GM12891 (cell line): ENCODE measurements around the gene PCIF1.

Source experiments
- DNase-seq: peaks from one replicate; pipeline ENCODE4 v3.0.0; 2011; ENCODE audit warnings: low spot score; ENCODE audit not compliant: insufficient read length
- FAIRE-seq: peaks from 2 replicates; lab custom pipeline; 2011; peaks lifted over from hg19 to GRCh38; lab: Jason Lieb, UNC
- PAX5 ChIP-seq: IDR thresholded peaks from 2 replicates; pipeline ENCODE4 v1.6.1; 2011; ENCODE audit warnings: low read length, moderate library complexity, mild to moderate bottlenecking; ENCODE audit not compliant: insufficient read depth, severe bottlenecking
- POLR2A ChIP-seq: IDR thresholded peaks from 2 replicates; pipeline ENCODE4 v1.6.1; 2011; ENCODE audit warnings: low read depth, low read length, control low read depth
- POLR2AphosphoS5 ChIP-seq: IDR thresholded peaks from 2 replicates; pipeline ENCODE4 v1.6.1; 2011; ENCODE audit warnings: low read depth, low read length, control low read depth
- POU2F2 ChIP-seq: IDR thresholded peaks from 2 replicates; pipeline ENCODE4 v1.6.1; 2011; ENCODE audit warnings: low read depth, mild to moderate bottlenecking, control low read depth, low read length, moderate library complexity
- SPI1 ChIP-seq: IDR thresholded peaks from 2 replicates; pipeline ENCODE4 v1.6.1; 2011; ENCODE audit warnings: low read depth, low read length, control low read depth
- TAF1 ChIP-seq: IDR thresholded peaks from 2 replicates; pipeline ENCODE4 v1.6.1; 2011; ENCODE audit warnings: low read depth, low read length, control low read depth

The PCIF1 gene

DNA sequence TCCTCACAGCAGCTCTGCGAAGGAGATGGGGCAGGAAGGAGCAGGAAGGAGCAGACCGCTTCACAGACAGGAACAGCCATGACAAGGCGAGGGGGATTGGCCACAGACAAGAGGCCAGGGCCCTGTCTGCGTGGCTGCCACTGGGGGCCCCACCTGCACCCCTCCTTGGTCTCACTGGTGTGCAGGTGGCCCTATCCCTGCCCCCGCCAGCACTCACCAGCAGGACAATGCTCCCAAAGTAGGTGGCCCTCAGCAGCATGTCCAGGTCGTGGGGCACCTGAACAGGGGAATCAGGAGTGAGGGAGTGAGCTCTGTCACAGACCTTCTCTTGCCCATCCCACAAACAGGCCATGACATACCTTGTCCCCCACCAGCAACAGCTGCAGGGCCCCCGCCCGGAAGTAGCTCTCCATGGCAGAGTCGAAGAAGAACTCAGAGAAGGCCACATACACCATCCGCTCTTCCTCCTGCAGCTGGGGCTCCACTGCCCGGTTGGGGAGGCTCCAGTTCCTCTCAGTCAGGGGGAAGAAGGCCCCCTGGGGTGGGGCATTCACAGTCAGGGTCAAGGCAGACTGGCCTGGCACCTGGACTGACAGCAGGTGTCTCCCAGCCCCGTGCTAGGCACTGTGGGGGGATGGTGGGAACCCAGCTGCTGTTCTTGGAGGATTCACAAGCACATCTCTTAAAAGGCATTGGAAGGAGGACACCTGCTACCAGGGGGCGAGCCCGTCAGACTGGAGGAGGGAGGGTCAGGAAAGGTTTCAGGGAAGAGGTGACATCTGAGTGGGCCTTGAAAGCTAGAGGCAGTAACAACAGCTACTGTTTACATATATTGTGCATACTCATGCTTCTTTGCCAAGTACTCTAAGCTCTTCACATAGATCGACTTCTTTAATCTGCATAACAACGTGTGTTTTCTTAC lies 29.6 kb upstream of the PCIF1 start:
- FAIRE-seq (no peak), DNase-seq (no peak)
- TF ChIP-seq POLR2A = no peak
- no peak for TF ChIP-seq TAF1
- no peak for TF ChIP-seq SPI1
- no peak for TF ChIP-seq POLR2AphosphoS5
- no peak for TF ChIP-seq POU2F2
- no peak for TF ChIP-seq PAX5

DNA sequence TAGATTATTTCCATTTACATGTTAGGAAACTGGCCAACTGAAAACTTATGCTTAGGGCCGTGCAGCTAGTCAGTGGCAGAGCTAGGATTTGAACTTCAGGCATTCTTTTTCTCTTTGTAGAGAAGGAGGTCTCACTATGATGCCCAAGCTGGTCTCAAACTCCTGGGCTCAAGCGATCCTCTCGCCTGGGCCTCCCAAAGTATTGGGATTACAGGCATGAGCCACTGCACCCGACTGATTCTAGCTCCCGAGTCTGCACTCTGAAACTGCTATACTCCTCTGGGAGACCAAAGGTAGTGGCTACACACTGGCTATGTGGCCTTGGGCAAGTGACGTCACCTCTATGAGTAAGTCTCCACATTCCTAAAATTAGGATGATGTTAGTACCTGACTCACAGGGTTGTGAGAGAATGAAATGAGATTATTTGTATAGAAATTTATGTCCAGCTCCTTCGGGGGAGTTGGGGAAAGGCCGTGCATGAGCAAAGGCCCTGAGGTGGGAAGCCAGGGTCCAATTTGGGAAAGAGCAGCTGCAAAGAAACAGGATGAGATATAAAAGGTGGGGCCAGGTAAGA lies 28.9 kb upstream of the PCIF1 start:
- TF ChIP-seq POLR2AphosphoS5 = no peak
- no peak for TF ChIP-seq POU2F2
- TF ChIP-seq TAF1 = no peak
- no peak for TF ChIP-seq SPI1
- TF ChIP-seq POLR2A = no peak
- no peak for TF ChIP-seq PAX5
- FAIRE-seq = no peak
- no peak for DNase-seq

DNA sequence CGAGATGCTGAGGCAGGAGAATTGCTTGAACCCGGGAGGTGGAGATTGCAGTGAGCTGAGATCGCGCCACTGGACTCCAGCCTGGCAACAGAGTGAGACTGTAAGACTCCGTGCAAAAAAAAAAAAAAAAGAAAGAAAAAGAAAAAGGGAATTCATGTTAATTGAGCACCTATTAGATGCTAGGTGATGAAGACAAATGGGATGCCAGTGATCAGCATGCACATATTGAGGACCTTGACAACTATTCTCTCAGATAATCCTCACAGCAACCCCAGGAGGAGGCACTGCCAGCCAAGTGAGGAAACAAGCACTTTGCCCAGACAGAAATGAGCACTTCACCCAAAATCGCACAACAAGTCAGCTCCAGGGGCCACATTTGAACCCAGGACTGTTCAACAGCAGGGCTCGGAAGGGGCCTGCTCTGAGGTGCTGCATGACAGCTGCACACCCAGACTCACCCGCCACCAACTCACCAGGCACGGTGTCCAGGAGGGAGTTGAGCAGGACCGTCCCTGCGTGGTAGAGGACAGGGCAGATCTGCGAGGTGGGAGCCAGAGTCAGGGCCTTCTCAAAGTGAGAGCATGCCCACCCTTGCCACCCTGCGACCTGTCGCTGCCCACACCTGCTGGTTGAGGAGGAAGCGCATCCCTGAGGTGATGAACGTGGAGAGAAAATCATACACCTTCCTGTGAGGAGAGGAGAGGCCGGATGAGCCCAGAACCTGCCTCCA lies 27.1 kb upstream of the PCIF1 start:
- DNase-seq = no peak
- TF ChIP-seq POU2F2 (no peak), POLR2A (no peak), POLR2AphosphoS5 (no peak), TAF1 (no peak), SPI1 (no peak), PAX5 (no peak)
- no peak for FAIRE-seq

DNA sequence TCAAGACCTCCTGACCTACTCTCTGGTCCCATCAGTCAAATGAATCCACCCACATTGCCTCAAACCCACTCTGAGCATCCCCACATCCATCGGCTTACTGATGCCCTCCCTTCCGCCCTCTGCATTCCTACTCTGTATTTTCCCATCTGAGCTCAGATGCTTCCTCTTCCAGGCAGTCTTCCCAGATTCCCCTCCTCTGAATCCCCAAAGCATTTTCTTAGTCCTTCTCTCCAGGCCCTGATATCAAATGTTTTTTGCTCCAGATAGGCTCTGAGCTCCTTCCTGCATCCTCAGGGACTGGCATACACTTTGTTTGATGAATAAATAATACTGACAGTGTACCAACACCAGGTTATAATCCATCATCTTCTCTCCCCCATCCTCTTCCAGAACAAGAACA lies 26.4 kb upstream of the PCIF1 start:
- TF ChIP-seq TAF1 = no peak
- no peak for TF ChIP-seq POLR2AphosphoS5
- TF ChIP-seq POU2F2 = no peak
- TF ChIP-seq PAX5 = no peak
- TF ChIP-seq POLR2A = no peak
- TF ChIP-seq SPI1 = no peak
- DNase-seq (no peak), FAIRE-seq (no peak)

DNA sequence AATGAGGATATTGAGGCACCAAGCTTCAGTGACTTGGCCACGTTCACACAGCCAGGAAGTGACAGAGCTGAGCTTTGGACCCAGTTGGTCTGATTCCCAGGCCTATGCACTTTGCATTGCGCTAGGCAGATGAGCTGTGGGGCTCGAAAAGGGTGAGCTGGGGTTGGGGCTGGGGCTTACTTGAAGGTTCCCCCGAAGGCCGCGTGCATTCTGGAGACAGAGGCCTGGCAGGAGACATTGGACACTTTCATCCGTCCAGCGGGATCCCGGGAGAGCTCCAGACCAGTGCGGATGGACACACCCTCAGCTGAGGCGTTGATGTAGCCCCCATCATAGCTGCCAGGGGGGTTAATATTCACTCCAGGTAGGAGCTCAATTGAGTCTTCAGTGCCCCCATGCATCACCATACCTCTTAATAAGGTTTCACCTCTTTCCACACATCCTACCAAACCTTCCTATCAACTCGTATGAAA lies 25.1 kb upstream of the PCIF1 start:
- DNase-seq (no peak), FAIRE-seq (no peak)
- TF ChIP-seq TAF1 (no peak), SPI1 (no peak), POU2F2 (no peak), PAX5 (no peak), POLR2AphosphoS5 (no peak), POLR2A (no peak)

DNA sequence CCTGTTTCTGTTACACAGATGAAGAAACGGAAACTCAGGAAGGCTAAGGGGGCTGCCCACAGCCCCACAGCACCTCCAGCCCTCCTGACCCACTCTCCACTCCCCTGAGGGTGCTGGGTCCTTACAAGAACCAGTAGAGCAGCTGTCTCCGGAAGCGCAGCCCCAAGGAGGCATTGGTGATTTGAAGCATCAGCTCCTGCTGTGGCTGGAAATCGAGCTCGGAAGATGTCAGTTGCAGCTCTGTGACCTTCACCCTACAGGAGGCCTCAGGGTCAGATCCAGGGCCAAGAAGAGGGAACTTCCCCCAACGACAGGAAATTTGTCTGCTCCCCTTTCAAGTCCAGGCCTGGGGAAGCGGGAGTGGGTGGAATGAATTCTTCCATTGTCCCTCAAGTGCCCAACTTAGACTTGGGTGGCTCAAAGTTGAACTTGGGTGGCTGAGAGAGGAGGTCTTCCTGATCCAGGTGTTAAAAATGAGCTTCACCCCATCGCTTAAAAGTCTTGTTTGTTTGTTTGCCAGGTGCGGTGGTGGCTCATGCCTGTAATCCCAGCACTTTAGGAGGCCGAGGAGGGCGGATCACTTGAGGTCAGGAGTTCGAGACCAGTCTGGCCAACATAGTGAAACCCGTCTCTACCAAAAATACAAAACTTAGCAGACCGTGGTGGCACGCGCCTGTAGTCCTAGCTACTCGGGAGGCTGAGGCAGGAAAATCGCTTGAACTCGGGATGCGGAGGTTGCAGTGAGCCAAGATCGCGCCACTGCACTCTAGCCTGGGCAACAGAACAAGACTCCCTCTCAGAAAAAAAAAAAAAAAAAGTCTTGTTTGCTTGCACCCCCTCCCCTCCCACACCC lies 24.4 kb upstream of the PCIF1 start:
- no peak for FAIRE-seq
- DNase-seq = no peak
- no peak for TF ChIP-seq TAF1
- no peak for TF ChIP-seq POLR2A
- no peak for TF ChIP-seq PAX5
- TF ChIP-seq POLR2AphosphoS5 = no peak
- TF ChIP-seq POU2F2 = no peak
- no peak for TF ChIP-seq SPI1

DNA sequence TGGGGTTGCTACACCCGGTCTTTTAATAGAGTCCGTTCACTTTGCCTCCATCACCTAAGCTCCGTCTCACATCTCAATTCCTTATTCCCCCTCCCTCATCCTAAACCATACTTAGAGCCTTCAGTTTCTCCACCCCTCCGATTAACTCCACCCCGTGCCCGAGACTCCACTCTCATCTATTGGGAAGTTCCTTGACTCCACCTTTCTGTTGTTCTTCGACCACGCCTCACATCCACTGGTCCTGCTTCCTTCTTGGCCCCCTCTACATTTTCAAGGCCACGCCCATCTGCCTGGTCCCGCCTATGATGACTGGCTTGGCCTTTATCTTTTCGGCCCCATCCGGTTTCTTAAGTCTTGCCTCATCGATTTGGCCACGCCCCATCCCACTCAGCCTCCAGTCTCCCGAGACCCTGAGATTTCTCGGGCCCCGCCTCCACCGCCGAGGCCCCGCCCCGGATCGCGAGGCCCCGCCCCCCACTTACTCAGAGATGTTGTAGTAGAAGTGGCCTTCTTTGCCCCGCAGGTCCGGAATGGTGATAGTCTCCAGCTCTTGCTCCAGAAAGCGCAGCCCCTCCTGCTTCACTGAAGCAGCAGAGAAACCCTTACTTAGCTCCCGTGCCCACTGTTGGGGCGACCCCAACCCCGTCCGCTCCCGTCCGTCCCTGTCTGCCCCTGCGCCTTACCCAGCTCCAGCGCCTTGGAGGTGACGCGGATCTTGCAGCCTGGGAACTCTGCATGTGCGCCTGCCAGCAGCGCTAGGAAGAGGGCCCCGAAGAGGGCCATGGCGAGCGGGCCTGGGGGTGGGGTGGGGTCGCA lies 23.6 kb upstream of the PCIF1 start:
- no peak for TF ChIP-seq POU2F2
- no peak for TF ChIP-seq POLR2AphosphoS5
- 0 out of 2 replicates have a peak, but pooled peaks have one; percentile 1 for TF ChIP-seq POLR2A
- FAIRE-seq = peak; percentile 88
- peak; percentile 96 for DNase-seq
